ENCODE data around the gene RFC4. TPM values are rescaled to one million over a fixed set of nuclear protein-coding genes. Genes with fewer than 3 reads are reported as not detected.

The RFC4 gene
- total RNA-seq, 1 donor from 2014 or later: 23.5 TPM

- Histone ChIP-seq H3K4me1 (ENCODE audit: control insufficient read depth in 3 of 3, insufficient read depth in 3 of 3, low read length in 3 of 3) (peaks cover 31 to 42% (median 32%) of the 10 kb centered on the region in 3 donors), H3K9ac (ENCODE audit: low read depth in 1 of 3, low read length in 3 of 3) (no peak overlapping the region), H3K9me3 (ENCODE audit: control insufficient read depth in 3 of 3, low read length in 3 of 3) (no peaks in the 10 kb centered on the region), H3K36me3 (ENCODE audit: control insufficient read depth in 3 of 3, insufficient read depth in 3 of 3, low read length in 3 of 3) (peaks cover 52 to 68% (median 57%) of the 10 kb centered on the region in 3 donors), H3K4me3 (ENCODE audit: low read length in 3 of 3) (no peak overlapping the region), H3K27ac (ENCODE audit: low read depth, low read length) (no peak overlapping the region), H3K27me3 (ENCODE audit: control insufficient read depth in 3 of 3, insufficient read depth in 3 of 3, low read length in 3 of 3) (no peaks in the 10 kb centered on the region)
These were observed 18.4 kb downstream of the RFC4 start for GRCh38 chr3:186787642-186788481.

GRCh38 chr3:186786922-186787321 is 19.4 kb downstream of the RFC4 start:
- no peaks in the 10 kb centered on the region for H3K27me3 ChIP-seq (ENCODE audit: control insufficient read depth in 3 of 3, insufficient read depth in 3 of 3, low read length in 3 of 3)
- H3K9ac ChIP-seq (ENCODE audit: low read depth in 1 of 3, low read length in 3 of 3): peak overlapping the region in 1 of 3 donors; percentile 52
- peaks cover 31 to 42% (median 32%) of the 10 kb centered on the region in 3 donors for H3K4me1 ChIP-seq (ENCODE audit: control insufficient read depth in 3 of 3, insufficient read depth in 3 of 3, low read length in 3 of 3)
- H3K36me3 ChIP-seq (ENCODE audit: control insufficient read depth in 3 of 3, insufficient read depth in 3 of 3, low read length in 3 of 3): peaks cover 52 to 63% (median 55%) of the 10 kb centered on the region in 3 donors
- H3K9me3 ChIP-seq (ENCODE audit: control insufficient read depth in 3 of 3, low read length in 3 of 3): no peaks in the 10 kb centered on the region
- no peak overlapping the region for H3K4me3 ChIP-seq (ENCODE audit: low read length in 3 of 3)
- no peak overlapping the region for H3K27ac ChIP-seq (ENCODE audit: low read depth, low read length)

- H3K4me3 ChIP-seq (ENCODE audit: low read length in 3 of 3): peak overlapping the region; percentile 91 to 100 (median 100)
- H3K27me3 ChIP-seq (ENCODE audit: control insufficient read depth in 3 of 3, insufficient read depth in 3 of 3, low read length in 3 of 3): no peaks in the 10 kb centered on the region
- no peaks in the 10 kb centered on the region for H3K9me3 ChIP-seq (ENCODE audit: control insufficient read depth in 3 of 3, low read length in 3 of 3)
- H3K9ac ChIP-seq (ENCODE audit: low read depth in 1 of 3, low read length in 3 of 3): peak overlapping the region; percentile 25 to 100 (median 58)
- no peak overlapping the region for H3K27ac ChIP-seq (ENCODE audit: low read depth, low read length)
- peaks cover 31 to 42% (median 32%) of the 10 kb centered on the region in 3 donors for H3K4me1 ChIP-seq (ENCODE audit: control insufficient read depth in 3 of 3, insufficient read depth in 3 of 3, low read length in 3 of 3)
- H3K36me3 ChIP-seq (ENCODE audit: control insufficient read depth in 3 of 3, insufficient read depth in 3 of 3, low read length in 3 of 3): peaks cover 52 to 63% (median 54%) of the 10 kb centered on the region in 3 donors
These were observed 20.7 kb downstream of the RFC4 start for GRCh38 chr3:186785495-186786018.

- Histone ChIP-seq H3K4me1 (ENCODE audit: control insufficient read depth in 3 of 3, insufficient read depth in 3 of 3, low read length in 3 of 3) (peaks cover 31 to 42% (median 32%) of the 10 kb centered on the region in 3 donors), H3K27me3 (ENCODE audit: control insufficient read depth in 3 of 3, insufficient read depth in 3 of 3, low read length in 3 of 3) (no peaks in the 10 kb centered on the region), H3K27ac (ENCODE audit: low read depth, low read length) (peak overlapping the region; percentile 100), H3K36me3 (ENCODE audit: control insufficient read depth in 3 of 3, insufficient read depth in 3 of 3, low read length in 3 of 3) (peaks cover 49 to 57% (median 52%) of the 10 kb centered on the region in 3 donors), H3K9ac (ENCODE audit: low read depth in 1 of 3, low read length in 3 of 3) (peak overlapping the region; percentile 98 to 100 (median 99)), H3K9me3 (ENCODE audit: control insufficient read depth in 3 of 3, low read length in 3 of 3) (no peaks in the 10 kb centered on the region), H3K4me3 (ENCODE audit: low read length in 3 of 3) (peak overlapping the region; percentile 91 to 100 (median 100))
These were observed 21.3 kb downstream of the RFC4 start for GRCh38 chr3:186784820-186785494.

- Histone ChIP-seq H3K9ac (ENCODE audit: low read depth in 1 of 3, low read length in 3 of 3) (peak overlapping the region; percentile 98 to 100 (median 99)), H3K4me1 (ENCODE audit: control insufficient read depth in 3 of 3, insufficient read depth in 3 of 3, low read length in 3 of 3) (peaks cover 31 to 42% (median 32%) of the 10 kb centered on the region in 3 donors), H3K27me3 (ENCODE audit: control insufficient read depth in 3 of 3, insufficient read depth in 3 of 3, low read length in 3 of 3) (no peaks in the 10 kb centered on the region), H3K9me3 (ENCODE audit: control insufficient read depth in 3 of 3, low read length in 3 of 3) (no peaks in the 10 kb centered on the region), H3K4me3 (ENCODE audit: low read length in 3 of 3) (peak overlapping the region; percentile 91 to 100 (median 100)), H3K36me3 (ENCODE audit: control insufficient read depth in 3 of 3, insufficient read depth in 3 of 3, low read length in 3 of 3) (peaks cover 42 to 50% (median 49%) of the 10 kb centered on the region in 3 donors), H3K27ac (ENCODE audit: low read depth, low read length) (peak overlapping the region; percentile 100)
These were observed 22.4 kb downstream of the RFC4 start for GRCh38 chr3:186783731-186784515.

GRCh38 chr3:186783058-186783730 is 23.1 kb downstream of the RFC4 start, which contains the start of gene EIF4A2:
Gene EIF4A2, plus strand, starts transcription at chr3:186783577. Its CDS starts 34 bp downstream, at chr3:186783611.
- no peaks in the 10 kb centered on the region for H3K27me3 ChIP-seq (ENCODE audit: control insufficient read depth in 3 of 3, insufficient read depth in 3 of 3, low read length in 3 of 3)
- peaks cover 35 to 43% (median 42%) of the 10 kb centered on the region in 3 donors for H3K36me3 ChIP-seq (ENCODE audit: control insufficient read depth in 3 of 3, insufficient read depth in 3 of 3, low read length in 3 of 3)
- H3K4me3 ChIP-seq (ENCODE audit: low read length in 3 of 3): peak within 1 kb of the TSS; percentile 91 to 100 (median 100)
- H3K27ac ChIP-seq (ENCODE audit: low read depth, low read length): peak within 1 kb of the TSS; percentile 100
- no peaks in the 10 kb centered on the region for H3K9me3 ChIP-seq (ENCODE audit: control insufficient read depth in 3 of 3, low read length in 3 of 3)
- peak within 1 kb of the TSS; percentile 98 to 100 (median 99) for H3K9ac ChIP-seq (ENCODE audit: low read depth in 1 of 3, low read length in 3 of 3)
- H3K4me1 ChIP-seq (ENCODE audit: control insufficient read depth in 3 of 3, insufficient read depth in 3 of 3, low read length in 3 of 3): peaks cover 27 to 37% (median 31%) of the 10 kb centered on the region in 3 donors

- Histone ChIP-seq H3K36me3 (ENCODE audit: control insufficient read depth in 3 of 3, insufficient read depth in 3 of 3, low read length in 3 of 3) (peaks cover 29 to 37% (median 36%) of the 10 kb centered on the region in 3 donors), H3K9ac (ENCODE audit: low read depth in 1 of 3, low read length in 3 of 3) (peak overlapping the region; percentile 98 to 100 (median 99)), H3K27ac (ENCODE audit: low read depth, low read length) (peak overlapping the region; percentile 100), H3K27me3 (ENCODE audit: control insufficient read depth in 3 of 3, insufficient read depth in 3 of 3, low read length in 3 of 3) (no peaks in the 10 kb centered on the region), H3K9me3 (ENCODE audit: control insufficient read depth in 3 of 3, low read length in 3 of 3) (no peaks in the 10 kb centered on the region), H3K4me3 (ENCODE audit: low read length in 3 of 3) (peak overlapping the region; percentile 91 to 100 (median 100)), H3K4me1 (ENCODE audit: control insufficient read depth in 3 of 3, insufficient read depth in 3 of 3, low read length in 3 of 3) (peaks cover 27 to 36% (median 30%) of the 10 kb centered on the region in 3 donors)
These were observed 23.7 kb downstream of the RFC4 start for GRCh38 chr3:186782542-186783057.

GRCh38 chr3:186779204-186779603 is 27.1 kb downstream of the RFC4 start:
- Histone ChIP-seq H3K9ac (ENCODE audit: low read depth in 1 of 3, low read length in 3 of 3) (no peak overlapping the region), H3K27me3 (ENCODE audit: control insufficient read depth in 3 of 3, insufficient read depth in 3 of 3, low read length in 3 of 3) (peaks cover 0 to 4% (median 0%) of the 10 kb centered on the region in 3 donors), H3K36me3 (ENCODE audit: control insufficient read depth in 3 of 3, insufficient read depth in 3 of 3, low read length in 3 of 3) (peaks cover 0 to 5% (median 2%) of the 10 kb centered on the region in 3 donors), H3K4me1 (ENCODE audit: control insufficient read depth in 3 of 3, insufficient read depth in 3 of 3, low read length in 3 of 3) (peaks cover 0 to 2% (median 0%) of the 10 kb centered on the region in 3 donors), H3K9me3 (ENCODE audit: control insufficient read depth in 3 of 3, low read length in 3 of 3) (no peaks in the 10 kb centered on the region), H3K4me3 (ENCODE audit: low read length in 3 of 3) (no peak overlapping the region), H3K27ac (ENCODE audit: low read depth, low read length) (no peak overlapping the region)

Data from skeletal muscle tissue (tissue), 4 donors.